PC-3 (cell line): ENCODE measurements around the gene TMEM131. TPM values are rescaled to one million over a fixed set of nuclear protein-coding genes. Genes with fewer than 3 reads are reported as not detected.

Source experiments
- ATAC-seq: fragments of 200-7000 bp; cut with Tn5 transposase; 2 replicates; pipeline ENCODE4 v1.9.1; 2020; ENCODE audit warnings: mild to moderate bottlenecking, moderate library complexity
- BruUV-seq: library from RNA; stranded (reverse); fragments of 400-500 nt; replicated peaks from 2 replicates; lab custom pipeline; 2021; lab: Mats Ljungman, UMichigan
- CTCF ChIA-PET: fragments of 300-600 bp; sonication (Branson Sonifier 250); formaldehyde crosslinking; loops from one replicate; lab custom pipeline; 2022; ENCODE audit warnings: antibody characterized with exemption; lab: Charles Lee
- POLR2A ChIA-PET: fragments of 300-600 bp; sonication (Branson Sonifier 250); formaldehyde crosslinking; loops from one replicate; lab custom pipeline; 2022; ENCODE audit warnings: antibody characterized with exemption; ENCODE audit not compliant: unreplicated experiment; lab: Charles Lee
- DNase-seq: peaks from one replicate; pipeline ENCODE4 v3.0.0-alpha.2; 2015
- H2AFZ ChIP-seq: fragments of 300-600 bp; sonication (generic); 2 replicates; pipeline ENCODE4 v1.6.0; 2016; ENCODE audit warnings: antibody characterized with exemption, low read length
- H3F3A ChIP-seq: fragments of 300-600 bp; sonication (generic); one replicate; pipeline ENCODE4 v1.6.0; 2017; ENCODE audit warnings: antibody characterized with exemption, low read length, control low read depth, mild to moderate bottlenecking; ENCODE audit not compliant: unreplicated experiment
- H3K27ac ChIP-seq: fragments of 300-600 bp; sonication (generic); 2 replicates; pipeline ENCODE4 v1.5.1; 2016; ENCODE audit warnings: mild to moderate bottlenecking, low read length
- H3K27me3 ChIP-seq: fragments of 300-600 bp; sonication (generic); 2 replicates; pipeline ENCODE4 v1.6.1; 2016; ENCODE audit warnings: low read length, mixed read lengths
- H3K36me3 ChIP-seq: fragments of 300-600 bp; sonication (generic); 2 replicates; pipeline ENCODE4 v1.6.1; 2016; ENCODE audit warnings: low read depth, mixed run types, low read length, mixed read lengths
- H3K4me1 ChIP-seq: fragments of 300-600 bp; sonication (generic); 2 replicates; pipeline ENCODE4 v1.5.1; 2016; ENCODE audit warnings: low read length; ENCODE audit not compliant: insufficient read depth
- H3K4me2 ChIP-seq: fragments of 300-600 bp; sonication (generic); 2 replicates; pipeline ENCODE4 v1.6.0; 2016; ENCODE audit warnings: low read length
- H3K4me3 ChIP-seq: fragments of 300-600 bp; sonication (generic); 2 replicates; pipeline ENCODE4 v1.5.1; 2016; ENCODE audit warnings: mild to moderate bottlenecking, low read length, mixed read lengths
- H3K79me2 ChIP-seq: fragments of 300-600 bp; sonication (generic); 2 replicates; pipeline ENCODE4 v1.6.1; 2017; ENCODE audit warnings: low read length, mixed read lengths
- H3K9ac ChIP-seq: fragments of 300-600 bp; sonication (generic); 2 replicates; pipeline ENCODE4 v1.6.0; 2016; ENCODE audit warnings: mild to moderate bottlenecking, low read length
- H3K9me2 ChIP-seq: fragments of 300-600 bp; sonication (generic); replicated peaks from 2 replicates; pipeline ENCODE4 v1.6.1; 2016; ENCODE audit warnings: mixed run types, low read length, mixed read lengths
- H3K9me3 ChIP-seq: fragments of 300-600 bp; sonication (generic); 2 replicates; pipeline ENCODE4 v1.6.1; 2016; ENCODE audit warnings: low read length, mixed read lengths
- H4K20me1 ChIP-seq: fragments of 300-600 bp; sonication (generic); 2 replicates; pipeline ENCODE4 v1.6.1; 2016; ENCODE audit warnings: low read length, mixed read lengths
- CTCF ChIP-seq: fragments of 300-600 bp; sonication (generic); conservative IDR thresholded peaks from 2 replicates; pipeline ENCODE4 v1.5.1; 2017; ENCODE audit warnings: antibody characterized with exemption, low read depth, mild to moderate bottlenecking, low read length
- EZH2 ChIP-seq: fragments of 300-600 bp; sonication (generic); IDR thresholded peaks from one replicate; pipeline ENCODE4 v1.6.1; 2017; ENCODE audit warnings: antibody characterized with exemption, mild to moderate bottlenecking, low read length; ENCODE audit not compliant: unreplicated experiment
- EZH2phosphoT487 ChIP-seq: fragments of 300-600 bp; sonication (generic); IDR thresholded peaks from 2 replicates; pipeline ENCODE4 v1.6.1; 2018; ENCODE audit warnings: mild to moderate bottlenecking, antibody characterized with exemption, low read length, borderline replicate concordance
- intact Hi-C: fragments of 100-400 bp; cut with micrococcal nuclease; formaldehyde crosslinking; loops from 2 replicates; pipeline ENCODE4 v1.9.0; 2023
- total RNA-seq: library from RNA; depleted of rRNA; stranded (reverse); fragments of >200 nt; gene quantifications from 2 replicates; pipeline ENCODE4 v1.2.3, GENCODE V29; 2014

Gene TMEM131
- total RNA-seq, 1 experiment from 2014 or later: 21.1 TPM

GRCh38 chr2:97996679-97997078 lies 931 bp upstream of the TMEM131 start:
- peak overlapping the region; percentile 87 for H3K4me2 ChIP-seq
- ChIA-PET CTCF (interaction anchor here (0.6 kb wide), 1 partner anchor 26 kb away, joined by 3 read pairs; no protein-coding TSS in a partner anchor), POLR2A (no interaction called here)
- H4K20me1 ChIP-seq: peaks cover 32% of the 10 kb centered on the region
- peaks cover 38% of the 10 kb centered on the region for H3K79me2 ChIP-seq
- H3K9me2 ChIP-seq: no peaks in the 10 kb centered on the region
- TF ChIP-seq CTCF (no peak), EZH2phosphoT487 (no peak), EZH2 (no peak)
- no peaks in the 10 kb centered on the region for H3K27me3 ChIP-seq
- ATAC-seq (no peak), DNase-seq (no peak)
- peaks cover 36% of the 10 kb centered on the region for H3K4me1 ChIP-seq
- BruUV-seq: TSS peak; percentile 67
- no peaks in the 10 kb centered on the region for H3F3A ChIP-seq
- peak overlapping the region; percentile 75 for H3K27ac ChIP-seq
- intact Hi-C loops: loop anchor here (10.0 kb wide), 1 partner anchor 88 kb away; the partner anchor contains the start of gene VWA3B
- H3K4me3 ChIP-seq: peak overlapping the region; percentile 98; the same call in 1 of the 2 replicates
- H3K9ac ChIP-seq: peak overlapping the region; percentile 88; the same call in 1 of the 2 replicates
- no peaks in the 10 kb centered on the region for H3K36me3 ChIP-seq
- H3K9me3 ChIP-seq: no peaks in the 10 kb centered on the region
- H2AFZ ChIP-seq: peak overlapping the region; percentile 97

GRCh38 chr2:97995026-97995733 lies 568 bp downstream of the TMEM131 start:
- Histone ChIP-seq H3K9ac (peak overlapping the region; percentile 88), H3K79me2 (peaks cover 53% of the 10 kb centered on the region), H2AFZ (peak overlapping the region; percentile 97), H3K36me3 (no peaks in the 10 kb centered on the region), H4K20me1 (peaks cover 46% of the 10 kb centered on the region), H3K4me1 (peaks cover 43% of the 10 kb centered on the region), H3K27ac (peak overlapping the region; percentile 75), H3K9me2 (no peaks in the 10 kb centered on the region), H3K9me3 (no peaks in the 10 kb centered on the region), H3K4me2 (peak overlapping the region; percentile 87), H3F3A (no peaks in the 10 kb centered on the region), H3K27me3 (no peaks in the 10 kb centered on the region), H3K4me3 (peak overlapping the region; percentile 98)
- intact Hi-C loops: loop anchor here (10.0 kb wide), 1 partner anchor 90 kb away; the partner anchor contains the start of gene VWA3B
- no TSS peak for BruUV-seq
- ATAC-seq (peak; percentile 23), DNase-seq (peak; percentile 44)
- ChIA-PET CTCF (no interaction called here), POLR2A (interaction anchor here (0.6 kb wide), 2 partner anchors 125 to 189 kb away, joined by 3 to 5 read pairs; no protein-coding TSS in a partner anchor)
- TF ChIP-seq CTCF (no peak), EZH2 (no peak), EZH2phosphoT487 (no peak)
